A673 (cell line): ENCODE results near the gene ARCN1. TPM values are rescaled to one million over a fixed set of nuclear protein-coding genes. Genes with fewer than 3 reads are reported as not detected.

Experiments used
- BruUV-seq: library from RNA; stranded (reverse); fragments of 400-500 nt; replicated peaks from 2 replicates; lab custom pipeline; 2021; lab: Mats Ljungman, UMichigan
- CTCF ChIA-PET: fragments of 300-600 bp; sonication (Branson Sonifier 250); formaldehyde crosslinking; loops from one replicate; lab custom pipeline; 2022; ENCODE audit warnings: antibody characterized with exemption; lab: Charles Lee
- POLR2A ChIA-PET: fragments of 300-600 bp; sonication (Branson Sonifier 250); formaldehyde crosslinking; loops from one replicate; lab custom pipeline; 2022; ENCODE audit warnings: antibody characterized with exemption; ENCODE audit not compliant: low non-redundant PET; lab: Charles Lee
- DNase-seq: peaks from one replicate; pipeline ENCODE4 v3.0.0-alpha.2; 2015; ENCODE audit warnings: low spot score
- H3K27ac ChIP-seq: fragments of 200-600 bp; sonication (generic); 2 replicates; pipeline ENCODE4 v1.5.1; 2016; ENCODE audit warnings: mixed run types, low read depth, mild to moderate bottlenecking, mixed read lengths, antibody characterized with exemption, low read length; ENCODE audit not compliant: poor library complexity, severe bottlenecking
- H3K27me3 ChIP-seq: fragments of 200-600 bp; sonication (generic); replicated peaks from 2 replicates; pipeline ENCODE4 v1.6.1; 2017; ENCODE audit warnings: mixed run types, low read depth, mild to moderate bottlenecking, mixed read lengths, antibody characterized with exemption, low read length; ENCODE audit not compliant: insufficient read depth, poor library complexity
- H3K36me3 ChIP-seq: fragments of 200-600 bp; sonication (generic); 2 replicates; pipeline ENCODE4 v1.6.1; 2016; ENCODE audit warnings: mixed run types, mild to moderate bottlenecking, mixed read lengths, antibody characterized with exemption, low read length; ENCODE audit not compliant: insufficient read depth, poor library complexity, severe bottlenecking
- H3K4me1 ChIP-seq: fragments of 200-600 bp; sonication (generic); 2 replicates; pipeline ENCODE4 v1.6.1; 2017; ENCODE audit warnings: mixed run types, mild to moderate bottlenecking, mixed read lengths, antibody characterized with exemption, low read length; ENCODE audit not compliant: insufficient read depth, poor library complexity, severe bottlenecking
- H3K4me3 ChIP-seq: fragments of 200-600 bp; sonication (generic); 2 replicates; pipeline ENCODE4 v1.5.1; 2016; ENCODE audit warnings: low read depth, mixed run types, mild to moderate bottlenecking, mixed read lengths, low read length; ENCODE audit not compliant: poor library complexity, severe bottlenecking
- H3K9me3 ChIP-seq: fragments of 200-600 bp; sonication (generic); 2 replicates; pipeline ENCODE4 v1.6.1; 2016; ENCODE audit warnings: mixed run types, low read depth, mild to moderate bottlenecking, mixed read lengths, antibody characterized with exemption, low read length; ENCODE audit not compliant: poor library complexity, severe bottlenecking
- CTCF ChIP-seq: fragments of 300-800, 200-600 bp; sonication (generic); conservative IDR thresholded peaks from 2 replicates; pipeline ENCODE4 v1.5.1; 2017; ENCODE audit warnings: low read depth, mild to moderate bottlenecking, antibody characterized with exemption, low read length, moderate library complexity, mixed read lengths
- EZH2 ChIP-seq: fragments of 200-600 bp; sonication (generic); IDR thresholded peaks from 2 replicates; pipeline ENCODE4 v1.6.1; 2017; ENCODE audit warnings: borderline replicate concordance, low read depth, mild to moderate bottlenecking, mixed read lengths, antibody characterized with exemption, low read length; ENCODE audit not compliant: poor library complexity, severe bottlenecking
- intact Hi-C: fragments of 100-400 bp; cut with micrococcal nuclease; formaldehyde crosslinking; loops from one replicate; pipeline ENCODE4 v1.10.0; 2022; ENCODE audit not compliant: unreplicated experiment
- total RNA-seq: library from RNA; stranded (reverse); gene quantifications from 2 replicates; pipeline ENCODE4 v1.2.3, GENCODE V29; 2021

The ARCN1 gene
- total RNA-seq, 1 experiment from 2014 or later: 220 TPM

- DNase-seq: no peak
- Histone ChIP-seq H3K36me3 (no peaks in the 10 kb centered on the region), H3K4me3 (no peak overlapping the region), H3K9me3 (no peaks in the 10 kb centered on the region), H3K27ac (no peak overlapping the region), H3K4me1 (peaks cover 9% of the 10 kb centered on the region), H3K27me3 (no peaks in the 10 kb centered on the region)
- TF ChIP-seq EZH2: no peak
- no peak for TF ChIP-seq CTCF
- intact Hi-C loops: no loop called here
- BruUV-seq: no TSS peak
- CTCF ChIA-PET: no interaction called here
- POLR2A ChIA-PET: no interaction called here
These were observed 39.1 kb upstream of the ARCN1 start for GRCh38 chr11:118532852-118533768.

GRCh38 chr11:118533769-118534729, 38.2 kb upstream of the ARCN1 start:
- no peaks in the 10 kb centered on the region for H3K9me3 ChIP-seq
- ChIA-PET CTCF (no interaction called here), POLR2A (no interaction called here)
- H3K27ac ChIP-seq: no peak overlapping the region
- DNase-seq: no peak
- no peak overlapping the region for H3K4me3 ChIP-seq
- H3K27me3 ChIP-seq: no peaks in the 10 kb centered on the region
- peaks cover 9% of the 10 kb centered on the region for H3K4me1 ChIP-seq
- TF ChIP-seq CTCF: no peak
- TF ChIP-seq EZH2: no peak
- no TSS peak for BruUV-seq
- no peaks in the 10 kb centered on the region for H3K36me3 ChIP-seq
- intact Hi-C loops: no loop called here

- Histone ChIP-seq H3K9me3 (no peaks in the 10 kb centered on the region), H3K36me3 (no peaks in the 10 kb centered on the region), H3K27ac (no peak overlapping the region), H3K4me1 (peaks cover under 1% of the 10 kb centered on the region), H3K4me3 (no peak overlapping the region), H3K27me3 (no peaks in the 10 kb centered on the region)
- DNase-seq: no peak
- intact Hi-C loops: no loop called here
- TF ChIP-seq CTCF: no peak
- no peak for TF ChIP-seq EZH2
- ChIA-PET CTCF (no interaction called here), POLR2A (interaction anchor here (1.2 kb wide), 1 partner anchor 9 kb away, joined by 3 read pairs; no protein-coding TSS in a partner anchor)
- BruUV-seq: no TSS peak
These were observed 36.9 kb upstream of the ARCN1 start for GRCh38 chr11:118535261-118535660.
